ENCODE data around the gene CERS1. TPM values are rescaled to one million over a fixed set of nuclear protein-coding genes. Genes with fewer than 3 reads are reported as not detected.

CERS1 gene
- total RNA-seq, 2 experiments from 2014 or later = not detected

- peaks cover 4% of the 10 kb centered on the region for H3K27me3 Mint-ChIP-seq
- peaks cover 8% of the 10 kb centered on the region for H3K4me1 Mint-ChIP-seq
- H3K36me3 Mint-ChIP-seq (ENCODE audit: low read depth) = peaks cover 28% of the 10 kb centered on the region
- no peak for DNase-seq
- H3K4me3 Mint-ChIP-seq = no peak overlapping the region
- CTCF ChIA-PET = interaction anchor here (0.6 kb wide), 1 partner anchor 461 kb away, joined by 3 read pairs; no protein-coding TSS in a partner anchor
- no peaks in the 10 kb centered on the region for H3K9me3 Mint-ChIP-seq
- POLR2A ChIA-PET = no interaction called here
- no peak overlapping the region for H3K27ac Mint-ChIP-seq
Measured at GRCh38 chr19:18868380-18869022, 27.5 kb downstream of the CERS1 start.

- peaks cover 8% of the 10 kb centered on the region for H3K4me1 Mint-ChIP-seq
- ChIA-PET POLR2A (no interaction called here), CTCF (interaction anchor here (0.5 to 1.5 kb wide), 5 partner anchors 8 to 676 kb away, joined by 3 to 4 read pairs (median 3); no protein-coding TSS in a partner anchor)
Measured at GRCh38 chr19:18867751-18868150, 28.2 kb downstream of the CERS1 start.

GRCh38 chr19:18867199-18867598 is 28.8 kb downstream of the CERS1 start:
- Mint-ChIP-seq H3K27ac (no peak overlapping the region), H3K27me3 (peaks cover 4% of the 10 kb centered on the region), H3K36me3 (ENCODE audit: low read depth) (peaks cover 33% of the 10 kb centered on the region), H3K4me1 (peaks cover 8% of the 10 kb centered on the region), H3K9me3 (no peaks in the 10 kb centered on the region), H3K4me3 (no peak overlapping the region)
- POLR2A ChIA-PET = no interaction called here
- DNase-seq = no peak
- CTCF ChIA-PET = interaction anchor here (0.8 to 2.6 kb wide), 6 partner anchors 8 to 278 kb away, joined by 3 to 6 read pairs (median 4); partner anchors contain the start of gene REX1BD

More at GRCh38 chr19:18867751-18868150, 28.2 kb downstream of the CERS1 start:
- Mint-ChIP-seq H3K27me3 (peaks cover 4% of the 10 kb centered on the region), H3K27ac (no peak overlapping the region), H3K36me3 (ENCODE audit: low read depth) (peaks cover 28% of the 10 kb centered on the region), H3K4me3 (no peak overlapping the region), H3K9me3 (no peaks in the 10 kb centered on the region)
- DNase-seq = no peak

- peaks cover 3% of the 10 kb centered on the region for H3K27me3 Mint-ChIP-seq
- POLR2A ChIA-PET = no interaction called here
- DNase-seq = no peak
- H3K9me3 Mint-ChIP-seq = no peaks in the 10 kb centered on the region
- no peak overlapping the region for H3K4me3 Mint-ChIP-seq
- H3K36me3 Mint-ChIP-seq (ENCODE audit: low read depth) = peaks cover 37% of the 10 kb centered on the region
- CTCF ChIA-PET = interaction anchor here (0.8 to 2.6 kb wide), 5 partner anchors 8 to 278 kb away, joined by 3 to 6 read pairs (median 4); partner anchors contain the start of gene REX1BD
- no peak overlapping the region for H3K27ac Mint-ChIP-seq
- H3K4me1 Mint-ChIP-seq = peaks cover 7% of the 10 kb centered on the region
Measured at GRCh38 chr19:18866800-18867123, 29.2 kb downstream of the CERS1 start.

- ChIA-PET CTCF (interaction anchor here (0.5 to 2.6 kb wide), 6 partner anchors 10 to 414 kb away, joined by 3 to 6 read pairs (median 4); partner anchors contain the start of gene REX1BD), POLR2A (no interaction called here)
- peak; percentile 57 for DNase-seq
- no peaks in the 10 kb centered on the region for H3K9me3 Mint-ChIP-seq
- peaks cover 43% of the 10 kb centered on the region for H3K36me3 Mint-ChIP-seq (ENCODE audit: low read depth)
- no peak overlapping the region for H3K27ac Mint-ChIP-seq
- H3K4me1 Mint-ChIP-seq = peaks cover 3% of the 10 kb centered on the region
- no peaks in the 10 kb centered on the region for H3K27me3 Mint-ChIP-seq
- no peak overlapping the region for H3K4me3 Mint-ChIP-seq
Measured at GRCh38 chr19:18865973-18866799, 29.8 kb downstream of the CERS1 start.

GRCh38 chr19:18865106-18865972 is 30.6 kb downstream of the CERS1 start:
- H3K4me3 Mint-ChIP-seq = no peak overlapping the region
- peaks cover 48% of the 10 kb centered on the region for H3K36me3 Mint-ChIP-seq (ENCODE audit: low read depth)
- ChIA-PET POLR2A (no interaction called here), CTCF (interaction anchor here (1.0 to 2.6 kb wide), 3 partner anchors 10 to 277 kb away, joined by 3 to 6 read pairs (median 4); partner anchors contain the start of gene REX1BD)
- H3K4me1 Mint-ChIP-seq = no peaks in the 10 kb centered on the region
- H3K27ac Mint-ChIP-seq = no peak overlapping the region
- H3K27me3 Mint-ChIP-seq = no peaks in the 10 kb centered on the region
- H3K9me3 Mint-ChIP-seq = no peaks in the 10 kb centered on the region
- DNase-seq = no peak

GRCh38 chr19:18863843-18864362 is 32.1 kb downstream of the CERS1 start:
- ChIA-PET CTCF (interaction anchor here (0.8 to 1.2 kb wide), 2 partner anchors 13 to 14 kb away, joined by 3 to 4 read pairs; no protein-coding TSS in a partner anchor), POLR2A (no interaction called here)
- H3K4me1 Mint-ChIP-seq = no peaks in the 10 kb centered on the region
- H3K27me3 Mint-ChIP-seq = no peaks in the 10 kb centered on the region
- no peak overlapping the region for H3K4me3 Mint-ChIP-seq
- peaks cover 51% of the 10 kb centered on the region for H3K36me3 Mint-ChIP-seq (ENCODE audit: low read depth)
- no peak overlapping the region for H3K27ac Mint-ChIP-seq
- no peaks in the 10 kb centered on the region for H3K9me3 Mint-ChIP-seq
- no peak for DNase-seq

GRCh38 chr19:18862976-18863842 is 32.7 kb downstream of the CERS1 start:
- H3K4me3 Mint-ChIP-seq = no peak overlapping the region
- POLR2A ChIA-PET = no interaction called here

GRCh38 chr19:18861917-18862316 is 34.0 kb downstream of the CERS1 start:
- Mint-ChIP-seq H3K9me3 (no peaks in the 10 kb centered on the region), H3K4me3 (no peak overlapping the region), H3K27ac (no peak overlapping the region), H3K4me1 (no peaks in the 10 kb centered on the region), H3K27me3 (no peaks in the 10 kb centered on the region), H3K36me3 (ENCODE audit: low read depth) (peaks cover 46% of the 10 kb centered on the region)
- CTCF ChIA-PET = interaction anchor here (0.6 to 2.3 kb wide), 2 partner anchors 11 to 456 kb away, joined by 4 to 6 read pairs; no protein-coding TSS in a partner anchor
- no peak for DNase-seq
- POLR2A ChIA-PET = no interaction called here

More at GRCh38 chr19:18862976-18863842, 32.7 kb downstream of the CERS1 start:
- no peaks in the 10 kb centered on the region for H3K27me3 Mint-ChIP-seq
- CTCF ChIA-PET = interaction anchor here (1.2 kb wide), 1 partner anchor 15 kb away, joined by 3 read pairs; no protein-coding TSS in a partner anchor
- peaks cover 52% of the 10 kb centered on the region for H3K36me3 Mint-ChIP-seq (ENCODE audit: low read depth)
- no peaks in the 10 kb centered on the region for H3K9me3 Mint-ChIP-seq
- H3K27ac Mint-ChIP-seq = no peak overlapping the region
- DNase-seq = no peak
- H3K4me1 Mint-ChIP-seq = no peaks in the 10 kb centered on the region

GRCh38 chr19:18861235-18861634 is 34.7 kb downstream of the CERS1 start:
- ChIA-PET POLR2A (interaction anchor here (0.6 kb wide), 1 partner anchor 127 kb away, joined by 3 read pairs; no protein-coding TSS in a partner anchor), CTCF (interaction anchor here (2.3 kb wide), 1 partner anchor 10 kb away, joined by 6 read pairs; no protein-coding TSS in a partner anchor)
- Mint-ChIP-seq H3K27ac (peak overlapping the region; percentile 9), H3K36me3 (ENCODE audit: low read depth) (peaks cover 48% of the 10 kb centered on the region), H3K9me3 (no peaks in the 10 kb centered on the region), H3K4me1 (no peaks in the 10 kb centered on the region), H3K4me3 (no peak overlapping the region), H3K27me3 (no peaks in the 10 kb centered on the region)
- DNase-seq = no peak

- H3K36me3 Mint-ChIP-seq (ENCODE audit: low read depth) = peaks cover 47% of the 10 kb centered on the region
- H3K4me1 Mint-ChIP-seq = no peaks in the 10 kb centered on the region
- ChIA-PET CTCF (interaction anchor here (2.3 kb wide), 1 partner anchor 10 kb away, joined by 6 read pairs; no protein-coding TSS in a partner anchor), POLR2A (interaction anchor here (0.6 kb wide), 1 partner anchor 128 kb away, joined by 3 read pairs; no protein-coding TSS in a partner anchor)
- H3K27me3 Mint-ChIP-seq = no peaks in the 10 kb centered on the region
- peak overlapping the region; percentile 71 for H3K27ac Mint-ChIP-seq
- no peak overlapping the region for H3K4me3 Mint-ChIP-seq
- DNase-seq = no peak
- H3K9me3 Mint-ChIP-seq = no peaks in the 10 kb centered on the region
Measured at GRCh38 chr19:18860725-18861124, 35.2 kb downstream of the CERS1 start.

Measured in activated CD4-positive, alpha-beta T cell treated with anti-CD3 and anti-CD28 coated beads, Interleukin-2, amount 10 ng/mL, durations not matched to agents 7 days and 5 days (primary cell).